Heart left ventricle (tissue), 16 donors: ENCODE measurements around the gene LMBR1. TPM values are rescaled to one million over a fixed set of nuclear protein-coding genes. Genes with fewer than 3 reads are reported as not detected.

Source experiments
- ATAC-seq, 4 donors: fragments of 200-7000 bp; cut with Tn5 transposase; one replicate each; pipeline ENCODE4 v1.9.1; 2020 to 2022; ENCODE audit warnings: moderate library complexity in 4 of 4, mild to moderate bottlenecking in 3 of 4, moderate number of reproducible peaks in 1 of 4
- DNase-seq, 5 donors: peaks; one replicate each; pipeline ENCODE4 v3.0.0-alpha.2; 2020
- H3K27ac ChIP-seq, 12 donors: fragments of 200-600 bp; sonication (generic) in 4 of 12; one replicate each; pipeline versions ENCODE4 v1.5.0 to v1.8.0; 2016 to 2022; ENCODE audit warnings: mild to moderate bottlenecking in 2 of 12
- H3K27me3 ChIP-seq, 9 donors: fragments of 200-600 bp; sonication (generic) in 2 of 9; one replicate each; pipeline versions ENCODE4 v1.5.1 to v1.8.0; 2016 to 2022; ENCODE audit warnings: mild to moderate bottlenecking in 3 of 9
- H3K36me3 ChIP-seq, 9 donors: fragments of 200-600 bp; sonication (generic) in 2 of 9; one replicate each; pipeline versions ENCODE4 v1.5.0 to v1.8.0; 2018 to 2022; ENCODE audit warnings: mild to moderate bottlenecking in 2 of 9
- H3K4me1 ChIP-seq, 12 donors: fragments of 200-600 bp; sonication (generic) in 4 of 12; one replicate each; pipeline versions ENCODE4 v1.5.0 to v1.8.0; 2016 to 2022; ENCODE audit warnings: mild to moderate bottlenecking in 3 of 12
- H3K4me3 ChIP-seq, 12 donors: fragments of 200-600 bp; sonication (generic) in 4 of 12; one replicate each; pipeline versions ENCODE4 v1.5.0 to v1.8.0; 2017 to 2022; ENCODE audit warnings: mild to moderate bottlenecking in 9 of 12, moderate library complexity in 4 of 12
- H3K9me3 ChIP-seq, 12 donors: fragments of 200-600 bp; sonication (generic) in 4 of 12; one replicate each; pipeline versions ENCODE4 v1.5.0 to v1.8.0; 2016 to 2022; ENCODE audit warnings: mild to moderate bottlenecking in 1 of 12
- CTCF ChIP-seq, 12 donors: fragments of 200-600 bp; sonication (generic) in 4 of 12; IDR thresholded peaks; one replicate each; pipeline versions ENCODE4 v1.5.0 to v1.8.0; 2018 to 2022; ENCODE audit warnings: antibody characterized with exemption in 12 of 12, mild to moderate bottlenecking in 5 of 12
- POLR2A ChIP-seq, 2 donors: fragments of 450-650 bp; IDR thresholded peaks; one replicate each; pipeline ENCODE4 v1.6.1; 2017; ENCODE audit warnings: antibody characterized with exemption in 2 of 2, mild to moderate bottlenecking in 2 of 2, moderate library complexity in 2 of 2
- WGBS, 4 donors: extraction: QIAGEN DNeasy Blood & Tissue Kit in 2 of 4; methylation state at CpG; one replicate each; pipeline versions ENCODE4 v1.1.5 to v1.1.7; 2013 to 2018; 5-methylcytosine and 5-hydroxymethylcytosine counted together
- intact Hi-C, 10 donors: fragments of 100-400 bp; cut with DNase I; formaldehyde crosslinking; loops; one replicate each; pipeline versions ENCODE4 v1.11.1 to v1.14.2; 2022
- polyA plus RNA-seq, 2 donors: library from polyadenylated mRNA; stranded (reverse); fragments of 200-250 nt; gene quantifications; one replicate each; pipeline ENCODE4 v1.2.3, GENCODE V29; 2013
- total RNA-seq, 9 donors: library from RNA; depleted of rRNA in 2 of 9; stranded (reverse); fragments of >200 nt in 2 of 9; fragmentation: NEBNext Ultra II Directional in 3 of 9; extraction: Animal tissue kit (Norgen Biotek cat#: 25700) in 3 of 9; gene quantifications; one replicate each; pipeline versions ENCODE4 v1.1.0 to v1.2.4, GENCODE V29; 2016 to 2023
- donor health status: ischemic (EF 13 %, LVEDD 7.1; RV severe dilation, severe dysfunction).
- donor health status: healthy with polysubstance abuse.
- donor health status: DM: no; HTN: yes; CAD: no.
- donor health status: DM: no; HTN: no; CAD: no.
- donor health status: ischemic (EF 25% LVEDD 6.9; RV normal size, moderate dysfunction).
- donor health status: ischemic (EF 25% LVEDD 5.7; RV mildly dilated, moderate dysfunction).
- donor health status: healthy.
- donor health status: DM: yes; HTN: yes; CAD: no.
- donor health status: ischemic (EF 35%, LVEDD 5.7; RV mildly dilated, moderate dysfunction).
- donor health status: nonischemic (EF 11% LVEDD 7.7; RV severe dilation, severe dysfunction).
- donor health status: DM: yes; HTN: yes; CAD: no.
- donor health status: PGD.
- donor health status: ischemic (EF 29% LVEDD 5.4; RV normal size, mild dysfunction).
- donor health status: nonischemic (EF 23%, LVEDD 6.1; RV moderate dilation, normal function).

Gene LMBR1
- total and polyA plus RNA-seq, 11 donors: 5.8 to 51.9 (median 37.1) TPM

- TF ChIP-seq CTCF (IDR thresholded peaks at IDR 0.05): no peak
- TF ChIP-seq POLR2A (IDR thresholded peaks at IDR 0.05): no peak
- Histone ChIP-seq H3K36me3 (peaks cover 0 to 43% (median 4%) of the 10 kb centered on the region in 9 donors), H3K27ac (no peak overlapping the region), H3K4me3 (no peak overlapping the region), H3K4me1 (no peaks in the 10 kb centered on the region), H3K9me3 (no peaks in the 10 kb centered on the region), H3K27me3 (no peaks in the 10 kb centered on the region)
- WGBS, 4 donors: 91 to 95% (median 93%) methylated on average over 4 of the region's 4 CpGs
- no peak for DNase-seq
- intact Hi-C loops: no loop called here
- no peak for ATAC-seq
These were observed 139.8 kb downstream of the LMBR1 start for GRCh38 chr7:156753229-156753560.

GRCh38 chr7:156752367-156753228 is 140.4 kb downstream of the LMBR1 start:
- Histone ChIP-seq H3K9me3 (no peaks in the 10 kb centered on the region), H3K36me3 (peaks cover 0 to 43% (median 4%) of the 10 kb centered on the region in 9 donors), H3K4me3 (no peak overlapping the region), H3K4me1 (no peaks in the 10 kb centered on the region), H3K27me3 (no peaks in the 10 kb centered on the region), H3K27ac (no peak overlapping the region)
- DNase-seq: no peak
- intact Hi-C loops: no loop called here
- 83 to 85% (median 84%) methylated on average over 7 of the region's 7 CpGs for WGBS, 4 donors
- no peak for TF ChIP-seq POLR2A (IDR thresholded peaks at IDR 0.05)
- no peak for TF ChIP-seq CTCF (IDR thresholded peaks at IDR 0.05)
- ATAC-seq: no peak

GRCh38 chr7:156751319-156751718 is 141.7 kb downstream of the LMBR1 start:
- Histone ChIP-seq H3K27me3 (no peaks in the 10 kb centered on the region), H3K4me3 (no peak overlapping the region), H3K36me3 (peaks cover 0 to 43% (median 4%) of the 10 kb centered on the region in 9 donors), H3K4me1 (no peaks in the 10 kb centered on the region), H3K27ac (no peak overlapping the region), H3K9me3 (no peaks in the 10 kb centered on the region)
- DNase-seq: no peak
- TF ChIP-seq POLR2A (IDR thresholded peaks at IDR 0.05) (no peak), CTCF (IDR thresholded peaks at IDR 0.05) (no peak)
- intact Hi-C loops: no loop called here
- no peak for ATAC-seq
- WGBS, 4 donors: 93 to 100% (median 95%) methylated on average over 3 of the region's 3 CpGs

- TF ChIP-seq POLR2A (IDR thresholded peaks at IDR 0.05): no peak
- TF ChIP-seq CTCF (IDR thresholded peaks at IDR 0.05): no peak
- DNase-seq (no peak), ATAC-seq (no peak)
- Histone ChIP-seq H3K36me3 (peaks cover 0 to 15% (median 0%) of the 10 kb centered on the region in 9 donors), H3K9me3 (no peaks in the 10 kb centered on the region), H3K27me3 (no peaks in the 10 kb centered on the region), H3K4me1 (no peaks in the 10 kb centered on the region), H3K4me3 (no peak overlapping the region), H3K27ac (no peak overlapping the region)
- 90 to 98% (median 93%) methylated on average over 1 of the region's 1 CpG for WGBS, 4 donors
- intact Hi-C loops: no loop called here
These were observed 145.3 kb downstream of the LMBR1 start for GRCh38 chr7:156747718-156748117.
